Mesodermal cell (in vitro differentiated cells): ENCODE measurements around the gene CSNK1G1.
A peak's percentile ranks its signal among the peaks of the same experiment; 100 is the strongest.

ENCODE experiments used
- H3K27ac ChIP-seq: 2 replicates; pipeline ENCODE4 v1.7.0; 2013; ENCODE audit warnings: mild to moderate bottlenecking, low read depth, low read length, moderate library complexity; ENCODE audit not compliant: severe bottlenecking
- H3K36me3 ChIP-seq: 2 replicates; pipeline ENCODE4 v1.7.1; 2013; ENCODE audit warnings: mild to moderate bottlenecking, low read length, moderate library complexity; ENCODE audit not compliant: control insufficient read depth, insufficient read depth
- H3K4me1 ChIP-seq: one replicate; pipeline ENCODE4 v1.7.1; 2013; ENCODE audit warnings: mild to moderate bottlenecking, low read length; ENCODE audit not compliant: insufficient read depth, control insufficient read depth, poor library complexity, severe bottlenecking
- H3K4me3 ChIP-seq: 2 replicates; pipeline ENCODE4 v1.7.0; 2013; ENCODE audit warnings: low read length, control low read depth, mild to moderate bottlenecking; ENCODE audit not compliant: insufficient read depth, poor library complexity, severe bottlenecking; ENCODE audit errors: extremely low read depth
- H3K9me3 ChIP-seq: 2 replicates; pipeline ENCODE4 v1.7.1; 2013; ENCODE audit warnings: mild to moderate bottlenecking, low read length, moderate library complexity; ENCODE audit not compliant: control insufficient read depth
- WGBS, 2 experiments: methylation state at CpG; one replicate each; pipeline ENCODE4 v1.1.5; 2013; ENCODE audit warnings: missing lambda C conversion rate in 2 of 2; ENCODE audit not compliant: insufficient coverage in 2 of 2; 5-methylcytosine and 5-hydroxymethylcytosine counted together

The CSNK1G1 gene

GRCh38 chr15:64197425-64197824, 158.5 kb downstream of the CSNK1G1 start:
- H3K4me1 ChIP-seq: no peaks in the 10 kb centered on the region
- H3K9me3 ChIP-seq: no peaks in the 10 kb centered on the region
- H3K27ac ChIP-seq: no peak overlapping the region
- no peak overlapping the region for H3K4me3 ChIP-seq
- WGBS, 2 experiments: 83 to 100% methylated on average over 1 of the region's 1 CpG
- peaks cover 39% of the 10 kb centered on the region for H3K36me3 ChIP-seq

- peaks cover 38% of the 10 kb centered on the region for H3K36me3 ChIP-seq
- WGBS, 2 experiments: 81 to 91% methylated on average over 3 of the region's 6 CpGs
- H3K4me3 ChIP-seq: no peak overlapping the region
- H3K9me3 ChIP-seq: no peaks in the 10 kb centered on the region
- H3K4me1 ChIP-seq: no peaks in the 10 kb centered on the region
- no peak overlapping the region for H3K27ac ChIP-seq
These were observed 162.0 kb downstream of the CSNK1G1 start for GRCh38 chr15:64193971-64194370.

- Histone ChIP-seq H3K27ac (no peak overlapping the region), H3K4me3 (no peak overlapping the region), H3K4me1 (no peaks in the 10 kb centered on the region), H3K9me3 (no peaks in the 10 kb centered on the region), H3K36me3 (peaks cover 40% of the 10 kb centered on the region)
- 95 to 100% methylated on average over 4 to 5 of the region's 5 CpGs for WGBS, 2 experiments
These were observed 163.8 kb downstream of the CSNK1G1 start for GRCh38 chr15:64191971-64192830.

- Histone ChIP-seq H3K4me3 (no peak overlapping the region), H3K36me3 (peaks cover 51% of the 10 kb centered on the region), H3K27ac (no peak overlapping the region), H3K9me3 (no peaks in the 10 kb centered on the region), H3K4me1 (no peaks in the 10 kb centered on the region)
- 90% methylated on average over 2 of the region's 2 CpGs; no CpG with 5 or more reads in 1 of the 2 experiments for WGBS, 2 experiments
These were observed 168.4 kb downstream of the CSNK1G1 start for GRCh38 chr15:64187396-64188191.

- Histone ChIP-seq H3K4me1 (no peaks in the 10 kb centered on the region), H3K36me3 (peaks cover 47% of the 10 kb centered on the region), H3K4me3 (no peak overlapping the region), H3K9me3 (no peaks in the 10 kb centered on the region), H3K27ac (no peak overlapping the region)
- WGBS, 2 experiments: 98 to 99% methylated on average over 7 to 8 of the region's 9 CpGs
These were observed 170.6 kb downstream of the CSNK1G1 start for GRCh38 chr15:64185146-64185911.

GRCh38 chr15:64182859-64183370, 173.1 kb downstream of the CSNK1G1 start:
- H3K27ac ChIP-seq: no peak overlapping the region
- peaks cover 59% of the 10 kb centered on the region for H3K36me3 ChIP-seq
- WGBS, 2 experiments: 90 to 94% methylated on average over 3 to 4 of the region's 4 CpGs
- H3K4me1 ChIP-seq: no peaks in the 10 kb centered on the region
- H3K9me3 ChIP-seq: no peaks in the 10 kb centered on the region
- no peak overlapping the region for H3K4me3 ChIP-seq

GRCh38 chr15:64180235-64180824, 175.6 kb downstream of the CSNK1G1 start:
- WGBS, 2 experiments: 80 to 83% methylated on average over 5 to 6 of the region's 8 CpGs
- no peaks in the 10 kb centered on the region for H3K9me3 ChIP-seq
- H3K36me3 ChIP-seq: peaks cover 65% of the 10 kb centered on the region
- no peaks in the 10 kb centered on the region for H3K4me1 ChIP-seq
- H3K27ac ChIP-seq: peak overlapping the region; percentile 58
- no peak overlapping the region for H3K4me3 ChIP-seq

- H3K4me3 ChIP-seq: no peak overlapping the region
- H3K9me3 ChIP-seq: no peaks in the 10 kb centered on the region
- H3K27ac ChIP-seq: no peak overlapping the region
- H3K36me3 ChIP-seq: peaks cover 30% of the 10 kb centered on the region
- H3K4me1 ChIP-seq: peaks cover 10% of the 10 kb centered on the region
- 100% methylated on average over 1 of the region's 5 CpGs; no CpG with 5 or more reads in 1 of the 2 experiments for WGBS, 2 experiments
These were observed 189.7 kb downstream of the CSNK1G1 start for GRCh38 chr15:64166102-64166890.

GRCh38 chr15:64164436-64164835, 191.5 kb downstream of the CSNK1G1 start:
- WGBS, 2 experiments: 100% methylated on average over 3 to 4 of the region's 4 CpGs
- no peak overlapping the region for H3K4me3 ChIP-seq
- H3K36me3 ChIP-seq: peaks cover 30% of the 10 kb centered on the region
- H3K9me3 ChIP-seq: no peaks in the 10 kb centered on the region
- H3K27ac ChIP-seq: no peak overlapping the region
- peaks cover 18% of the 10 kb centered on the region for H3K4me1 ChIP-seq
